Measurements from ENCODE around the gene CPED1.

DNA sequence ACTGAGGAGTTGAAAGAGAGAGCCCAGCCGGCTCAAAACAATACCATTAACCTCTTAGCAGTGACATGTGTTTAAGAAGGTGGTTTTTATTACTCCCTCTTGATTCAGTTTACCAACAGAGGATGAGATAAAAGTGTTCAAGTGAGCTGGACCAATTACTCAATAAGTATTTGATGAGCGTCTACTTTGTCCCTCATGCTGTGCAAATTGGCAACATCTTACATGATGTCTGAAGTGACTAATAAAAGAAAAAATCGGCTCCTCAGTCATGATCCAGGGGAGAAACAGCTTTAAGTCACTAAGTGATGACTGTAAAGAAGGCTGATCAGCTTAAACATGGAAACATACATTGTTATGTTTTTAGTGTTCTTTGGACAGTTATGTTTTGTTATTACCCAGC is 348.1 kb downstream of the CPED1 start:
- no peak for TF ChIP-seq ZNF121 (tag by site-specific recombination; IDR thresholded peaks at IDR 0.05)
- TF ChIP-seq, protein P1, sequence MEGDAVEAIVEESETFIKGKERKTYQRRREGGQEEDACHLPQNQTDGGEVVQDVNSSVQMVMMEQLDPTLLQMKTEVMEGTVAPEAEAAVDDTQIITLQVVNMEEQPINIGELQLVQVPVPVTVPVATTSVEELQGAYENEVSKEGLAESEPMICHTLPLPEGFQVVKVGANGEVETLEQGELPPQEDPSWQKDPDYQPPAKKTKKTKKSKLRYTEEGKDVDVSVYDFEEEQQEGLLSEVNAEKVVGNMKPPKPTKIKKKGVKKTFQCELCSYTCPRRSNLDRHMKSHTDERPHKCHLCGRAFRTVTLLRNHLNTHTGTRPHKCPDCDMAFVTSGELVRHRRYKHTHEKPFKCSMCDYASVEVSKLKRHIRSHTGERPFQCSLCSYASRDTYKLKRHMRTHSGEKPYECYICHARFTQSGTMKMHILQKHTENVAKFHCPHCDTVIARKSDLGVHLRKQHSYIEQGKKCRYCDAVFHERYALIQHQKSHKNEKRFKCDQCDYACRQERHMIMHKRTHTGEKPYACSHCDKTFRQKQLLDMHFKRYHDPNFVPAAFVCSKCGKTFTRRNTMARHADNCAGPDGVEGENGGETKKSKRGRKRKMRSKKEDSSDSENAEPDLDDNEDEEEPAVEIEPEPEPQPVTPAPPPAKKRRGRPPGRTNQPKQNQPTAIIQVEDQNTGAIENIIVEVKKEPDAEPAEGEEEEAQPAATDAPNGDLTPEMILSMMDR (tag by site-specific recombination; IDR thresholded peaks at IDR 0.05): no peak
- TF ChIP-seq ZNF621 (tag by site-specific recombination; IDR thresholded peaks at IDR 0.05): no peak
- TF ChIP-seq ZNF350 (tag by site-specific recombination; IDR thresholded peaks at IDR 0.05): no peak
